GM18519 (cell line): ENCODE results near the gene MYO5C.

Source experiments
- ATAC-seq: cut with Tn5 transposase; IDR thresholded peaks from one replicate; pipeline ENCODE4 v1.9.1; 2021; ENCODE audit warnings: mild to moderate bottlenecking, moderate library complexity; ENCODE audit not compliant: unreplicated experiment, low FRiP score

The MYO5C gene

GRCh38 chr15:52220937-52221660 lies 74.5 kb downstream of the MYO5C start:
- ATAC-seq: peak; percentile 22

- no peak for ATAC-seq
Observed at GRCh38 chr15:52220251-52220650, 75.4 kb downstream of the MYO5C start.

GRCh38 chr15:52218816-52219215 lies 76.8 kb downstream of the MYO5C start:
- no peak for ATAC-seq

GRCh38 chr15:52218371-52218770 lies 77.2 kb downstream of the MYO5C start:
- ATAC-seq: no peak

- ATAC-seq: no peak
Observed at GRCh38 chr15:52217186-52217585, 78.4 kb downstream of the MYO5C start.

- ATAC-seq: no peak
Observed at GRCh38 chr15:52214553-52214952, 81.1 kb downstream of the MYO5C start.

- ATAC-seq: no peak
Observed at GRCh38 chr15:52213206-52213605, 82.4 kb downstream of the MYO5C start.

GRCh38 chr15:52208306-52208946 lies 87.2 kb downstream of the MYO5C start:
- peak; percentile 79 for ATAC-seq

- ATAC-seq: no peak
Observed at GRCh38 chr15:52207191-52207590, 88.4 kb downstream of the MYO5C start.

- ATAC-seq: no peak
Observed at GRCh38 chr15:52206446-52206845, 89.2 kb downstream of the MYO5C start.

- ATAC-seq: no peak
Observed at GRCh38 chr15:52204657-52205056, 90.9 kb downstream of the MYO5C start.

- ATAC-seq: no peak
Observed at GRCh38 chr15:52200831-52201365, 94.7 kb downstream of the MYO5C start.

GRCh38 chr15:52199271-52199670 lies 96.3 kb downstream of the MYO5C start:
- ATAC-seq: no peak

GRCh38 chr15:52196891-52197290 lies 98.7 kb downstream of the MYO5C start:
- ATAC-seq: no peak

GRCh38 chr15:52193791-52194190 lies 101.8 kb downstream of the MYO5C start:
- ATAC-seq: no peak

- ATAC-seq: no peak
Observed at GRCh38 chr15:52193321-52193720, 102.3 kb downstream of the MYO5C start.

GRCh38 chr15:52191207-52191606 lies 104.4 kb downstream of the MYO5C start, which contains the start of gene GNB5:
Gene GNB5, minus strand, starts transcription at chr15:52191392. Its CDS starts 6,716 bp downstream, at chr15:52184676.
- no peak for ATAC-seq

- no peak for ATAC-seq
Observed at GRCh38 chr15:52186651-52187486, 108.7 kb downstream of the MYO5C start.

- no peak for ATAC-seq
Observed at GRCh38 chr15:52185151-52185561, 110.4 kb downstream of the MYO5C start.

GRCh38 chr15:52184721-52185120 lies 110.9 kb downstream of the MYO5C start:
- ATAC-seq: no peak
